Measurements from ENCODE around the gene ZNF692.

ZNF692 gene

GRCh38 chr1:248904437-248905216 lies 45.7 kb upstream of the ZNF692 start:
- TF ChIP-seq, protein P1, sequence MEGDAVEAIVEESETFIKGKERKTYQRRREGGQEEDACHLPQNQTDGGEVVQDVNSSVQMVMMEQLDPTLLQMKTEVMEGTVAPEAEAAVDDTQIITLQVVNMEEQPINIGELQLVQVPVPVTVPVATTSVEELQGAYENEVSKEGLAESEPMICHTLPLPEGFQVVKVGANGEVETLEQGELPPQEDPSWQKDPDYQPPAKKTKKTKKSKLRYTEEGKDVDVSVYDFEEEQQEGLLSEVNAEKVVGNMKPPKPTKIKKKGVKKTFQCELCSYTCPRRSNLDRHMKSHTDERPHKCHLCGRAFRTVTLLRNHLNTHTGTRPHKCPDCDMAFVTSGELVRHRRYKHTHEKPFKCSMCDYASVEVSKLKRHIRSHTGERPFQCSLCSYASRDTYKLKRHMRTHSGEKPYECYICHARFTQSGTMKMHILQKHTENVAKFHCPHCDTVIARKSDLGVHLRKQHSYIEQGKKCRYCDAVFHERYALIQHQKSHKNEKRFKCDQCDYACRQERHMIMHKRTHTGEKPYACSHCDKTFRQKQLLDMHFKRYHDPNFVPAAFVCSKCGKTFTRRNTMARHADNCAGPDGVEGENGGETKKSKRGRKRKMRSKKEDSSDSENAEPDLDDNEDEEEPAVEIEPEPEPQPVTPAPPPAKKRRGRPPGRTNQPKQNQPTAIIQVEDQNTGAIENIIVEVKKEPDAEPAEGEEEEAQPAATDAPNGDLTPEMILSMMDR (IDR thresholded peaks at IDR 0.05), result no peak
- Histone ChIP-seq H2AFZ (peak overlapping the region; percentile 98), H3K9me3 (ENCODE audit: control insufficient read depth, low read length) (no peaks in the 10 kb centered on the region), H3K4me3 (ENCODE audit: low read depth, low read length) (no peak overlapping the region), H3K4me2 (ENCODE audit: low read length) (no peak overlapping the region), H3K27me3 (ENCODE audit: control insufficient read depth, insufficient read depth, low read length) (no peaks in the 10 kb centered on the region), H3K9ac (no peak overlapping the region), H3K36me3 (ENCODE audit: control insufficient read depth, insufficient read depth, low read length) (no peaks in the 10 kb centered on the region), H3K79me2 (no peaks in the 10 kb centered on the region), H3K4me1 (no peaks in the 10 kb centered on the region), H3K27ac (no peak overlapping the region)

DNA sequence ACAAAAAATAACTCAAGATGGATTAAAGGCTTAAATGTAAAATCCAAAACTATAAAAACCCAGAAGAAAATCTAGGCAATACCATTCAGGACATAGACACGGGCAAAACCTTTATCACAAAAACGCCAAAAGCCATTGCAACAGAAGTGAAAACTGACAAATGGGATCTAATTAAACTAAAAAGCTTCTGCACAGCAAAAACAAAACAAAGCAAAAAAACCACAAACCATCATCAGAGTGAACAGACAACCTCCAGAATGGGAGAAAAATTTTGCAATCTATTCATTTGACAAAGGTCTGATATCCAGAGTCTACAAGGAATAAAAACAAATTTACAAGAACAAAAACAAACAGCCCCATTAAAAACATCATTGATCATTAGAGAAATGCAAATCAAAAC lies 42.7 kb upstream of the ZNF692 start:
- Histone ChIP-seq H3K9me3 (ENCODE audit: control insufficient read depth, low read length) (no peaks in the 10 kb centered on the region), H3K27ac (no peak overlapping the region), H2AFZ (no peak overlapping the region), H3K4me2 (ENCODE audit: low read length) (no peak overlapping the region), H3K36me3 (ENCODE audit: control insufficient read depth, insufficient read depth, low read length) (no peaks in the 10 kb centered on the region), H3K79me2 (no peaks in the 10 kb centered on the region), H3K9ac (no peak overlapping the region), H3K4me3 (ENCODE audit: low read depth, low read length) (no peak overlapping the region), H3K27me3 (ENCODE audit: control insufficient read depth, insufficient read depth, low read length) (no peaks in the 10 kb centered on the region), H3K4me1 (no peaks in the 10 kb centered on the region)
- TF ChIP-seq, protein P1 (IDR thresholded peaks at IDR 0.05), result no peak

GRCh38 chr1:248900637-248901036 lies 41.8 kb upstream of the ZNF692 start:
- Histone ChIP-seq H3K27ac (no peak overlapping the region), H3K27me3 (ENCODE audit: control insufficient read depth, insufficient read depth, low read length) (no peaks in the 10 kb centered on the region), H3K9me3 (ENCODE audit: control insufficient read depth, low read length) (no peaks in the 10 kb centered on the region), H3K9ac (no peak overlapping the region), H2AFZ (no peak overlapping the region), H3K4me2 (ENCODE audit: low read length) (no peak overlapping the region), H3K36me3 (ENCODE audit: control insufficient read depth, insufficient read depth, low read length) (no peaks in the 10 kb centered on the region), H3K4me1 (no peaks in the 10 kb centered on the region), H3K79me2 (no peaks in the 10 kb centered on the region), H3K4me3 (ENCODE audit: low read depth, low read length) (no peak overlapping the region)
- TF ChIP-seq, protein P1 (IDR thresholded peaks at IDR 0.05), result no peak

GRCh38 chr1:248897412-248898337 lies 38.8 kb upstream of the ZNF692 start:
- no peak overlapping the region for H3K4me2 ChIP-seq (ENCODE audit: low read length)
- H3K79me2 ChIP-seq, result no peaks in the 10 kb centered on the region
- no peaks in the 10 kb centered on the region for H3K36me3 ChIP-seq (ENCODE audit: control insufficient read depth, insufficient read depth, low read length)
- no peak overlapping the region for H3K4me3 ChIP-seq (ENCODE audit: low read depth, low read length)
- no peak overlapping the region for H3K27ac ChIP-seq
- no peak overlapping the region for H3K9ac ChIP-seq
- H2AFZ ChIP-seq, result no peak overlapping the region
- no peaks in the 10 kb centered on the region for H3K4me1 ChIP-seq
- TF ChIP-seq, protein P1 (IDR thresholded peaks at IDR 0.05), result no peak
- H3K27me3 ChIP-seq (ENCODE audit: control insufficient read depth, insufficient read depth, low read length), result no peaks in the 10 kb centered on the region
- no peaks in the 10 kb centered on the region for H3K9me3 ChIP-seq (ENCODE audit: control insufficient read depth, low read length)

All from parathyroid adenoma (tissue), 2 donors.